GM13977 (cell line): Measurements from ENCODE around the gene NDUFS1.
"Not testable (repeated sequence)": the region's sequence is repeated elsewhere in the genome, so short reads cannot be mapped to it uniquely, and the experiment has no call there.

ENCODE experiments used
- DNase-seq: peaks from one replicate; pipeline ENCODE4 v3.0.0; 2012; ENCODE audit warnings: low spot score
- in situ Hi-C: fragments of 300-500 bp; cut with MboI; formaldehyde crosslinking; loops from one replicate; pipeline ENCODE4 v1.12.0; 2022; ENCODE audit warnings: low sequenced_read_pairs, low pct_unique_long_range_greater_than_20kb, mixed read lengths, inconsistent platforms; ENCODE audit not compliant: unreplicated experiment
- TF ChIP-seq, protein P1 (sequence below): IDR thresholded peaks from 2 replicates; pipeline ENCODE4 v1.5.1; 2012; ENCODE audit warnings: mild to moderate bottlenecking, control low read depth; ENCODE audit not compliant: insufficient read depth; ENCODE audit errors: extremely low read depth, missing control alignments

The NDUFS1 gene

DNA sequence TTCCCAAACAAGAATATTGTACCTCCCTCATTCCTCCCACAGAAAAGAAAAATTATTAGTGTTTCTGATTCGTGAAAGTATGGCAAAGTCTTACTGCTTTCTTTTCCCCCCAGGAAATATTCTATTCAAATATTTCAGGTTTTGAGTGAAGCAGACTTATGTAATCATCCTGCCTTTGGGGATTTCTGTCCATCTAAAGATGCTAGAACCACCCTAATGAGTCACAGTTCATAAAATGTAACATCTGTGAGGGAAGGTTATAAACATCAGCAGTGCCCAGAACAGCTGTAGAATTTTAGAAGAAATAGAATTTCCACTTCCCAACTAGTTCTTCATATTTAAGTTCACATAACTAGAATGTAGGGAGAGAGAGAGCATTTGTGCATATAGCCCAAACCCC is 39.4 kb upstream of the NDUFS1 start:
- TF ChIP-seq, protein P1, sequence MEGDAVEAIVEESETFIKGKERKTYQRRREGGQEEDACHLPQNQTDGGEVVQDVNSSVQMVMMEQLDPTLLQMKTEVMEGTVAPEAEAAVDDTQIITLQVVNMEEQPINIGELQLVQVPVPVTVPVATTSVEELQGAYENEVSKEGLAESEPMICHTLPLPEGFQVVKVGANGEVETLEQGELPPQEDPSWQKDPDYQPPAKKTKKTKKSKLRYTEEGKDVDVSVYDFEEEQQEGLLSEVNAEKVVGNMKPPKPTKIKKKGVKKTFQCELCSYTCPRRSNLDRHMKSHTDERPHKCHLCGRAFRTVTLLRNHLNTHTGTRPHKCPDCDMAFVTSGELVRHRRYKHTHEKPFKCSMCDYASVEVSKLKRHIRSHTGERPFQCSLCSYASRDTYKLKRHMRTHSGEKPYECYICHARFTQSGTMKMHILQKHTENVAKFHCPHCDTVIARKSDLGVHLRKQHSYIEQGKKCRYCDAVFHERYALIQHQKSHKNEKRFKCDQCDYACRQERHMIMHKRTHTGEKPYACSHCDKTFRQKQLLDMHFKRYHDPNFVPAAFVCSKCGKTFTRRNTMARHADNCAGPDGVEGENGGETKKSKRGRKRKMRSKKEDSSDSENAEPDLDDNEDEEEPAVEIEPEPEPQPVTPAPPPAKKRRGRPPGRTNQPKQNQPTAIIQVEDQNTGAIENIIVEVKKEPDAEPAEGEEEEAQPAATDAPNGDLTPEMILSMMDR: no peak
- in situ Hi-C loops: no loop called here
- DNase-seq: no peak

DNA sequence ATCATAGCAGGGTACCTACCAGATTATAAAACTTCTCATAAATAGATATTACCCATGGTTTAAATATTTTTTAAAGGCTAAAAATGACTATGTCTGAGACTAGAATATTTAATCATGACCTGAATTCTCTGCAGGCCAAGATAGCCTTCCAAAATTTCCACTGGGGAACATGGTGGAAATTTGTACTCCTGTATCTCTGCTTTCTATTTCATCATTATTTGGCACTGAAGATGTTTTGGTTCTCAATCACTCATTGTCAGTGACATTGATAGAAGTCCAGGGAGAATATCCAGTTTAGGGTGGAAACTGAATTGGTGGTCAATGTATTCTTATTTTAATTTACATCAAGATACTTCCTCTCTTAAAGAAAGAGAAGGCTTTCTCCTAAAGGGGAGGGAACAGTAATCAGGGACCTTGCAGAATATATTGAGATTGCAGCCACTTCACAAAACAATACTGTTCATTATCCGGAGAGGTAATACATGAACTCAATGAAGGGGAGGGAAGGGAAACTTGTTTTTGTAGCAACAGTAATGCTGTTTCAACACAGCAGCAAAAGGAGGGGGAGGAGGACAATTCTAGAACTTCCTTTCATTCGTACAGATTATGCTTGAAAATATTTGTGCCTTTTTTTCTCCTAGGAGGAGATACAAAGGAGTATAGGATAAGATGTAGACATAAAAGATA is 34.6 kb upstream of the NDUFS1 start:
- in situ Hi-C loops: no loop called here
- no peak for DNase-seq

DNA sequence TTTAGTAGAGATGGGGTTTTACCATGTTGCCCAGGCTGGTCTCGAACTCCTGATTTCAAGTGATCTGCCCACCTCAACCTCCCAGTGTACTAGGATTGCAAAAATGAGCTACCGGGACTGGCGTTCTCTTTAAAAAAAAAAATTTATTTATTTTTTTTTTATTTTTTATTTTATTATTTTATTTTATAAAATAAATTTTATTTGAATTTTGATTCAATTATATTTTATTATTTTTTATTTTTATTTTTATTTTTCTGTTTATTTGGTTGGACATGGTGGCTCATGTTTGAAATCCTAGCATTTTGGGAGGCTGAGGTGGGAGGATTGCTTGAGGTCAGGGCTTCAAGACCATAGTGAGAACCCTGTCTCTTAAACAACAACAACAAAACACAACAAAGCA is 32.9 kb upstream of the NDUFS1 start:
- in situ Hi-C loops: no loop called here
- TF ChIP-seq, protein P1: no peak
- no peak for DNase-seq

More for the DNA sequence above, 34.6 kb upstream of the NDUFS1 start:
- TF ChIP-seq, protein P1: no peak

DNA sequence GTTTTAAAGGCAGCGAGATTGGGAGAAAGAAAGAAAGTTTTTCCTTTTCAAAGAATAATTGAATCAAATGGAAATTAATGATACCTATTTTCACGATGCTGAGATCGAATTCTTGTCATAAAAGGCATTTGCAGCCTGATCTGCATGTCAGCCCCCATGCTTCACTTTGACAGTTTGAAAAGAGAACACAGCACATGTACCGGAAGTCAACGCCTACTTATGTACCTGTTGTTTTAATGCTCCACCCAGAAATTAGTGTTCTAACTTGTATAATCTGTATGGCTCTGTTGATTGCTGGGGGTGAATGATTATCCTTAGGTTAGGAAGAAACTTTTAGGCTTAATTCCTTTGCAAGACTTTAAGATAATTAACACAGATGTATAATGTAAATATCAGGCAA is 31.4 kb upstream of the NDUFS1 start:
- in situ Hi-C loops: no loop called here
- TF ChIP-seq, protein P1: no peak

DNA sequence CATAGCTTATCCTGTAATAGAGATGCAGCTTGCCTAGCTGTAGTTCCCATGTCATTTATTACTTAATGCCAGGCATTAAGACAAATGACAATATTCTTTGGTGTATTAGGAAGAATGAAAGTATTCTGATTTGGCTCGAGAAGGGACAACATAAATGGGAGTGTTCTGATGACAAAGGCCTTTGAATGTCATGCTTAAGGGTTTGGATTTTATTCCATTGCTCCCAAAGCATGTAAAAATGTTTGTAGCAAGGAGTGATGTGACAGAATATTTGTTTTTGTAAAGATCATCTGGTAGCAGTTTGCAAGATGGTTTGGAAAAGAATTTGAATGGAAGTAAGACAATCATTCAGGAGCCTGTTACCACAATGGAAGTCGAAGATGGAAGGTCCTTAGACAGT is 30.9 kb upstream of the NDUFS1 start:
- in situ Hi-C loops: no loop called here
- TF ChIP-seq, protein P1: no peak
- no peak for DNase-seq

More for the DNA sequence above, 31.4 kb upstream of the NDUFS1 start:
- no peak for DNase-seq

DNA sequence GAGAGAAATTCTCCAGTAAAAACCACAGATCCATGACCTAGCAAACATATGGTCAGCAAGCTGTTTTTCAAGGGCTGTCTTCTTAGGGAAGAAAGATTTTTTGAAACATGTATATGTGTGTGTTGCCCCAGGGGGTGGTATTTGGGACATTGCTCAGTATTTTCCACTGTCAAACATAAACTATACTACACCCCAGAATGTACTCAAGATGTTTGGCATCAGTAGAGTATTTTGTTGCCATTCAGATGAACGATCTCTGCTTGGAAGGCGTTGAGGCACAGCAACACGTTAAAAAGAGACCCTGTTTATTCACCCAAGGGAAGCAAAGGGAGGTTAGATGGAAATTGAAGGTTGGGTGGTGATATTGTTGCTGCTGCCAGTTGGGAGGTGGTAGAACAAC is 30.4 kb upstream of the NDUFS1 start:
- TF ChIP-seq, protein P1: no peak
- DNase-seq: no peak
- in situ Hi-C loops: no loop called here

DNA sequence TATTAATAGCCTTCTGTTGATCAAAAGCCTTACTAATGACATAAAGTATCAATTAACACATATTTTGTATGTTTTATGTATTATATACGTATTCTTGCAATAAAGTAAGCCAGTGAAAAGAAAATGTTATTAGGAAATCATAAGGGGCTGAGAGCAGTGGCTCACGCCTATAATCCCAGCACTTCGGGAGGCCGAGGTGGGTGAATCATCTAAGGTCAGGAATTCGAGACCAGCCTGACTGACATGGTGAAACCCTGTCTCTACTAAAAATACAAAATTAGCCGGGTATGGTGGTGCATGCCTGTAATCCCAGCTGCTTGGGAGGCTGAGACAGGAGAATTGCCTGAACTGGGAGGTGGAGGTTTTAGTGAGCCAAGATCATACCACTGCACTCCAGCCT is 22.3 kb upstream of the NDUFS1 start:
- in situ Hi-C loops, DNase-seq: not testable (repeated sequence)
